Bronchial epithelial cell (primary cell): Measurements from ENCODE around the gene NRN1L. TPM values are rescaled to one million over a fixed set of nuclear protein-coding genes. Genes with fewer than 3 reads are reported as not detected.
A peak's percentile ranks its signal among the peaks of the same experiment; 100 is the strongest.

Experiments
- DNase-seq: peaks from one replicate; pipeline ENCODE4 v3.0.0-alpha.2; 2010; ENCODE audit warnings: low read depth
- FAIRE-seq: peaks from 2 replicates; lab custom pipeline; 2011; peaks lifted over from hg19 to GRCh38; lab: Jason Lieb, UNC
- H3K27me3 ChIP-seq: 2 replicates; pipeline ENCODE4 v1.5.1; 2011; ENCODE audit warnings: low read length; ENCODE audit not compliant: control insufficient read depth, insufficient read depth
- H3K36me3 ChIP-seq: 2 replicates; pipeline ENCODE4 v1.5.1; 2011; ENCODE audit warnings: low read length; ENCODE audit not compliant: control insufficient read depth, insufficient read depth
- H3K4me3 ChIP-seq: 2 replicates; pipeline ENCODE4 v1.5.1; 2011; ENCODE audit warnings: mild to moderate bottlenecking, low read depth, low read length, control low read depth
- CTCF ChIP-seq: IDR thresholded peaks from 2 replicates; pipeline ENCODE4 v1.5.1; 2011; ENCODE audit warnings: mild to moderate bottlenecking, moderate library complexity, low read length, control low read depth, inconsistent platforms; ENCODE audit not compliant: insufficient read depth, severe bottlenecking
- total RNA-seq: library from RNA; depleted of rRNA; stranded (reverse); fragments of >200 nt; gene quantifications from 2 replicates; pipeline ENCODE4 v1.2.1, GENCODE V29; 2014

Gene NRN1L
- total RNA-seq, 1 donor from 2014 or later: not detected

- no peak for FAIRE-seq
- H3K36me3 ChIP-seq: peaks cover 6% of the 10 kb centered on the region
- no peak overlapping the region for H3K4me3 ChIP-seq
- no peak for TF ChIP-seq CTCF
- H3K27me3 ChIP-seq: no peaks in the 10 kb centered on the region
- DNase-seq: no peak
Measured at GRCh38 chr16:67922740-67923139, 38.1 kb downstream of the NRN1L start.

GRCh38 chr16:67923414-67924116 lies 38.9 kb downstream of the NRN1L start:
- H3K36me3 ChIP-seq: peaks cover 8% of the 10 kb centered on the region
- peak; percentile 28 for FAIRE-seq

GRCh38 chr16:67924140-67924906 lies 39.6 kb downstream of the NRN1L start:
- no peaks in the 10 kb centered on the region for H3K27me3 ChIP-seq
- TF ChIP-seq CTCF: no peak
- FAIRE-seq: no peak
- DNase-seq: no peak
- peaks cover 12% of the 10 kb centered on the region for H3K36me3 ChIP-seq
- no peak overlapping the region for H3K4me3 ChIP-seq

More at GRCh38 chr16:67923414-67924116, 38.9 kb downstream of the NRN1L start:
- no peak overlapping the region for H3K4me3 ChIP-seq
- no peak for TF ChIP-seq CTCF
- DNase-seq: no peak
- H3K27me3 ChIP-seq: no peaks in the 10 kb centered on the region

- Histone ChIP-seq H3K4me3 (no peak overlapping the region), H3K27me3 (no peaks in the 10 kb centered on the region), H3K36me3 (peaks cover 12% of the 10 kb centered on the region)
- DNase-seq (peak; percentile 75), FAIRE-seq (no peak)
- peak; percentile 6 for TF ChIP-seq CTCF
Measured at GRCh38 chr16:67926181-67926750, 41.6 kb downstream of the NRN1L start.

- DNase-seq: no peak
- H3K4me3 ChIP-seq: no peak overlapping the region
- FAIRE-seq: no peak
- no peak for TF ChIP-seq CTCF
- peaks cover 12% of the 10 kb centered on the region for H3K36me3 ChIP-seq
- no peaks in the 10 kb centered on the region for H3K27me3 ChIP-seq
Measured at GRCh38 chr16:67927131-67927941, 42.7 kb downstream of the NRN1L start.
